ENCODE data around the gene CWC27. TPM values are rescaled to one million over a fixed set of nuclear protein-coding genes. Genes with fewer than 3 reads are reported as not detected.

The CWC27 gene
- total RNA-seq, 2 experiments from 2014 or later, result 33.6 to 39.7 TPM

DNA sequence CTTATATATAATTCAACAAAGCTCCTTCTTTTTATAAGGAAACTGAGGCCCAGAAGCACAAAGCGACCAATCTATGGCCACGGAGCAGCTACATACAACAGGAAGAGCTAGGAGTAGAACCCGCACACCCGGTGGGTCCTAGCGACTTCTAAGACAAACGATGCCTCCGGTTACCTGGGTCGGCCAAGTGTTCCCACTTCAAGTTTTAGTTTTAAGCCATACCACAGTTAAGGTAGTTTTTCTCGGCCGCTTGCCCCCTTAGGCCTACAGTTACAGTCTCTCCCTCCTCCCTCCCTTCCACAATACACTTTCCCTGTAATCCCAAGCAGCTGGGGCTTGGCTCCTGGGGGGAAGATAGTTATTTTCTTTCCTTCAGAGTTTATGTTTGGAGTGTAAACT, 772 bp upstream of the CWC27 start:
- Mint-ChIP-seq H3K4me3 (peak overlapping the region; percentile 97), H3K27me3 (no peaks in the 10 kb centered on the region), H3K4me1 (peaks cover 34% of the 10 kb centered on the region), H3K36me3 (peaks cover 10% of the 10 kb centered on the region), H3K27ac (peak overlapping the region; percentile 96), H3K9me3 (no peaks in the 10 kb centered on the region)
- no peak for DNase-seq

DNA sequence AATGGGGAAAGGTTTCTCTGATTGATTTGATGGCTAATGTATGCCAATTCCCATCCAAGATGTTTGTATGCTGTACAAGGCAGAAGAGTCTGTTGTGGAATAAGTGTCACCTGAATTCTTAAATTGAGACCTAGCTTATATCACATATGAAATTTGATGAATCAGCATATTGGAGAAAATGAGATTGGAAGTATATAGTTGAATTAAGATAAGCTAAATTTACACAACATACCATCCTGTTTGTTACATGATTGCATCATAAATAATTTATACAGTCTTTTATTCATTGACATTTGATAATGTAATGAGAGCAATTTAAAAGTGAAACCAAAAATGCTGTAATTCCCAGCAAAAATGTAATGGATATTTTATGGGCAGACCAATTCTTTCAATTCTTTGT, 1.1 kb downstream of the CWC27 start:
- no peak for DNase-seq
- Mint-ChIP-seq H3K9me3 (no peaks in the 10 kb centered on the region), H3K4me1 (peaks cover 36% of the 10 kb centered on the region), H3K36me3 (peaks cover 8% of the 10 kb centered on the region), H3K4me3 (peak overlapping the region; percentile 97), H3K27me3 (no peaks in the 10 kb centered on the region), H3K27ac (no peak overlapping the region)

DNA sequence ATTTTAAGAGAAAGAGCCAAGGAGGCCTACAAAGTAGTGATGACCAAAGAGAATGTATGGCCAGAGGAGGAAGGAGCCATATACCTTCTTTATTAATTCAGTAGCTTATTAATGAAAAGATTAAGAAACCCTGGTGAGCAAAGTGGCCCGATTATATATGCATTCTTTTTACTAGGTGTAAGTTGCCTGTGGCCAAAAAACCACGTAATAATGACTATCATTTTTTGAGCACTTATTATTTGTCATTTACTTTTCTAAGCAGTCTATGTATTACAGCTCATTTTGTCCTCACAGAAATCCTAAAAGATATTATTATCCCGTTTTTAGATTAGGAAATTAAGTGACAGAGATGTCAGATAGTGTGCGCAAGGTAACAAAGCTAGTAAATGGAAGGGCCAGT, 3.0 kb downstream of the CWC27 start:
- H3K4me3 Mint-ChIP-seq, result no peak overlapping the region
- peaks cover 8% of the 10 kb centered on the region for H3K36me3 Mint-ChIP-seq
- peaks cover 24% of the 10 kb centered on the region for H3K4me1 Mint-ChIP-seq
- no peak for DNase-seq
- H3K9me3 Mint-ChIP-seq, result no peaks in the 10 kb centered on the region
- no peak overlapping the region for H3K27ac Mint-ChIP-seq
- no peaks in the 10 kb centered on the region for H3K27me3 Mint-ChIP-seq

DNA sequence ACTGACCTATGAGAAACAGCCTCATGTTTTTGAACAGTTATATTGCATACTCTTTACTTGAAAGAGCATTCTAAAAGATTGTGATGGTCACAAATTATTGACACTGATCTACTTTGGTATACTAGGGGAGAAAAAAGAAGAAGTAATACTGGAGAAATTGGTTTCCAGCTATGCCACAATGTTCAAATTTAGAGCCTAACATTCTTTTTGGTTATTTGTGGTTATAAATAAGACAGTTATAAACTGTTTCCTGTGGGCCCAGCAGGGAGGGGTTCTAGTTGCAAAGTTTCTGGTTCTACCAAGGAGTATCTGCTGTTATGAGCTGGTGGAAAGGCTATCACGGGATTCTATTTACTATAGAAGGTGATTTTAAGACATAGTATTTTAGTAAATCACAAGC, 4.8 kb downstream of the CWC27 start:
- Mint-ChIP-seq H3K4me1 (peaks cover 20% of the 10 kb centered on the region), H3K4me3 (no peak overlapping the region), H3K27ac (no peak overlapping the region), H3K36me3 (peaks cover 5% of the 10 kb centered on the region), H3K9me3 (no peaks in the 10 kb centered on the region), H3K27me3 (no peaks in the 10 kb centered on the region)
- no peak for DNase-seq

DNA sequence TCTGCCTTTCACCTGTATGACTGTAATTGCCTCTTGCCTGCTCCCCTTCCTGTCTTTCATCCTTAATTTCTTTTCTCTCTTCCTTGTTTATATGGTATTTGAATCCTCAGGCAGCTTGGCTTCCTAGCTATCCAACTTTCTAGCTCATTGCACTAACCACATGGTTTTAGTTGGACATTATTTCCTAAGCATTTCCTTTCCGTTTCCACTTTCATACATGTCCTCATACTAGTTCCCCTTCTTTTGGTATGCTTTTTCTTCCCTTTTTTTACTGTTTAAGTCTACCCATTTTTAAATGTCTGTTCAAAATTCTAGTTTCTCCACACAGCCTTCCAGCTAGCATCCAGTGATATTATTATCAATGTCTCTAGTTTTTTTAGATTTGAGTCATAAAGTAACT, 6.6 kb downstream of the CWC27 start:
- Mint-ChIP-seq H3K4me1 (peaks cover 12% of the 10 kb centered on the region), H3K9me3 (no peaks in the 10 kb centered on the region), H3K4me3 (no peak overlapping the region), H3K36me3 (peaks cover 11% of the 10 kb centered on the region), H3K27ac (no peak overlapping the region), H3K27me3 (no peaks in the 10 kb centered on the region)
- no peak for DNase-seq

DNA sequence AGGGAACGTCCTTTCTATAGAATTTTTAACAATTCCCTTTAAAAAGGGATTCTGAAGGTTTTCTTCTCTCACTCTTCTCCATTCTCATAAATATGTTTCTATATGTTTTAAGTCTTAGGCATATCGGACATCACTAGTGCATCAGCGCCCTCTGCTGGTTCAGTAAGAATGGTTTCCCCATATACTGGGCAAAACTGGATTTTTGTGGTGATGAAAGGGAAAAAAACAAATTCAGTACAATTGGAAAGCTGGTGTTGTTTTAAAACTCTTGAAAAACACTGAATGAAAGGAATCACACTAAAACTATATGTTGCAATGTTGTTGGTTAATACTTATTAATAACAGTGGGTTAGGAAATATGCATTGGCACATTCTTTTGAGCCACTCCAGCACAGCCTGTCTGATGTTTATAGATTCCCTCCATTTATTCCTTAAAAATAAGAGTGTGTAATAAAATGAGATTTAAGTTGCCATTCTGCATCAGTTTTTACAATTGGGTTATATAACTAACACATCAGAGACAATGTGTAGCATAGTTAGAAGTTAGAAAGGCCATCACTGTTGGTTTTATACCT, 15.8 kb downstream of the CWC27 start:
- Mint-ChIP-seq H3K27ac (no peak overlapping the region), H3K9me3 (no peaks in the 10 kb centered on the region), H3K27me3 (no peaks in the 10 kb centered on the region), H3K4me1 (peaks cover 3% of the 10 kb centered on the region), H3K4me3 (no peak overlapping the region), H3K36me3 (peaks cover 11% of the 10 kb centered on the region)
- DNase-seq, result peak; percentile 56

DNA sequence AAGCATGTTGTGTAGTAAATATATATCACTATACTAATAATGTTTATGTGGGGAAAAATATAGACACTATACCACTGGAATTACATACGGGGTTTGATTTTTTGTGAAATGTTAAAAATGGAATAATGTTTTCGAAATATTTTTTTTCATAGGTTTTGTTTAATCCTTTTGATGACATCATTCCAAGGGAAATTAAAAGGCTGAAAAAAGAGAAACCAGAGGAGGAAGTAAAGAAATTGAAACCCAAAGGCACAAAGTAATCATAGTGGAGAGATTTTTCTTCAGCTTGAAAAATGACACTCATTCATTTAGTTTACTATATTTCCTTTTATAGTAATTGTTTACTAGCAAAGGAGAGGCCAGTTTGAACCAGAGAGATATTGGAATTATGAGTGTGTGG, 17.6 kb downstream of the CWC27 start:
- Mint-ChIP-seq H3K27me3 (no peaks in the 10 kb centered on the region), H3K4me1 (peaks cover 10% of the 10 kb centered on the region), H3K9me3 (no peaks in the 10 kb centered on the region), H3K27ac (no peak overlapping the region), H3K36me3 (peaks cover 10% of the 10 kb centered on the region), H3K4me3 (no peak overlapping the region)
- DNase-seq, result no peak

DNA sequence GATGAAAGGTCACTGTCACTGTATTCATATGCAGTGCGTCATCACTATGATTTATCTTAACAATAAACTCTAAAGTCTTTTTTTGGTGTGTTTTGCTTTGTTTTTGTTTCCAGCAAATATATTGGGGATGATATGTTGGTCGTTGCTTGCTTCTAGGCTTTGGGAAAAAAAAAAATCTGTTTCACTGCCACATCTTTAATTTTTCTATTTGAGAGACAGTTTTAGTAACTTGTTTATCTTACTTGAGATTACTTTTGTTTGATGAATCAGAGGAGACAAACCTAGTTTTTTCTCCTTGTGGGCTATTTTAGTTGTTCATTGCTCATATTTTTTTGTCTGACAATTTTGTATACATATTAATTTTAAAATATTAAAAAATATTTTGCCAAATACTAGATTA, 19.4 kb downstream of the CWC27 start:
- no peak for DNase-seq
- Mint-ChIP-seq H3K27ac (no peak overlapping the region), H3K4me3 (no peak overlapping the region), H3K27me3 (no peaks in the 10 kb centered on the region), H3K9me3 (no peaks in the 10 kb centered on the region), H3K4me1 (peaks cover 10% of the 10 kb centered on the region), H3K36me3 (peaks cover 10% of the 10 kb centered on the region)

DNA sequence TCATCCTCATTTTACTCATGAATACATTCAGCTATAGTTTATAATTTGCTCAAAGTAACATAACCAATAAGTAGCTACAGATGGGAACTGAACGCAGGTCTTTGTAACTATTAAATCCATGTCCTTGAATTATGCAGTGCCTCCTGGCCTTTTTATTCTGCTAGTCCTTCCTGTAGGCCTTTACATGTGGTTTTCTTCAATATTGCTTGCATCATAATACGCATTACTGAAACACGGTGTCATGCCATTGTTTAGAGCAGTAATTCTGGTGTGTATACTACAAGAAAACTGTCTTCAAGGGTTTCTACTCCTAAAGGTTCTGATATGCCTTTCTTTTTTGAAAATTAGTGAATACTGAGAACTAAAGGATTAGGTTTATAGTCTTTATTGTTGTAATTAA, 20.7 kb downstream of the CWC27 start:
- no peaks in the 10 kb centered on the region for H3K9me3 Mint-ChIP-seq
- H3K4me3 Mint-ChIP-seq, result no peak overlapping the region

DNA sequence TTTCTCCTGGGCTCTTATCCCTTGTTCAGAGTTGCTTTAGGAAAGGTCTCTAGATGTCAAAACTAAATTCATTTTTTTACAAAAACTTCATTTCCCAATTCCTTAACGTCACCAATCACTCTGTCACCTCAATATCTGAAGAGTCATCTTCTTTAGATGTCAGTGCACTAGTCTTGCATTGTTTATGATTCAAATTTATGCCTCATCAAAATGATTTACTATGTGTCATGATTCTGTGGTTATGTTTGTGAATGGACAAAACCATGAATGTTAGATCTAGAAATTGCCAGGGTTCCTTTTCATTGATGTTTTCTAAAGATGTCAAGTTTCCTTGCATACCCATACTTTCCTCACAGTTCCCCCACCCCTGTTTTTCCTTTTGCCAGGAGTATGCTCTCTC, 21.5 kb downstream of the CWC27 start:
- H3K4me3 Mint-ChIP-seq, result no peak overlapping the region
- no peak for DNase-seq
- peaks cover 10% of the 10 kb centered on the region for H3K4me1 Mint-ChIP-seq
- no peaks in the 10 kb centered on the region for H3K27me3 Mint-ChIP-seq
- H3K27ac Mint-ChIP-seq, result no peak overlapping the region
- no peaks in the 10 kb centered on the region for H3K9me3 Mint-ChIP-seq
- H3K36me3 Mint-ChIP-seq, result peaks cover 10% of the 10 kb centered on the region

More for the DNA sequence above, 20.7 kb downstream of the CWC27 start:
- Mint-ChIP-seq H3K4me1 (peaks cover 10% of the 10 kb centered on the region), H3K36me3 (peaks cover 10% of the 10 kb centered on the region), H3K27me3 (no peaks in the 10 kb centered on the region), H3K27ac (no peak overlapping the region)
- DNase-seq, result no peak

DNA sequence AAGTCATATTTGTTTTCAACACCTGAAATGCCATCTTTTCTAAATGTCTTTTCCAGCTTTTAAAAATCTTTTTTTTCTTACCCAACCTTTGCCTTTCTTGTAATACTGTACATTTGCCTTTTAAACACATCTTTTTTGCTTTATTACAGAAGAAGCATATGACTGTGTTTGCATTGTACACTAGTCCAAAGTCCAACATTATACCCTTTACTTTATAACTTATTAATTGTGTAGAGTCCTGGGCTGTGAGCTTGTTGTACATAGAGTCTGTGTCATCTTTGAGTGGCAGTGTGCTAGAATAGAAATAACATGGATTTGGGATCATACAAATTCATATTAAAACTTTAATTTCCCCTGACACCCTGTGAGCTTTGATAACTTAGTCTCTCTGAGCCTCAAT, 23.7 kb downstream of the CWC27 start:
- Mint-ChIP-seq H3K27ac (no peak overlapping the region), H3K4me1 (peaks cover 10% of the 10 kb centered on the region), H3K4me3 (no peak overlapping the region), H3K36me3 (peaks cover 6% of the 10 kb centered on the region), H3K9me3 (no peaks in the 10 kb centered on the region), H3K27me3 (no peaks in the 10 kb centered on the region)
- DNase-seq, result no peak

DNA sequence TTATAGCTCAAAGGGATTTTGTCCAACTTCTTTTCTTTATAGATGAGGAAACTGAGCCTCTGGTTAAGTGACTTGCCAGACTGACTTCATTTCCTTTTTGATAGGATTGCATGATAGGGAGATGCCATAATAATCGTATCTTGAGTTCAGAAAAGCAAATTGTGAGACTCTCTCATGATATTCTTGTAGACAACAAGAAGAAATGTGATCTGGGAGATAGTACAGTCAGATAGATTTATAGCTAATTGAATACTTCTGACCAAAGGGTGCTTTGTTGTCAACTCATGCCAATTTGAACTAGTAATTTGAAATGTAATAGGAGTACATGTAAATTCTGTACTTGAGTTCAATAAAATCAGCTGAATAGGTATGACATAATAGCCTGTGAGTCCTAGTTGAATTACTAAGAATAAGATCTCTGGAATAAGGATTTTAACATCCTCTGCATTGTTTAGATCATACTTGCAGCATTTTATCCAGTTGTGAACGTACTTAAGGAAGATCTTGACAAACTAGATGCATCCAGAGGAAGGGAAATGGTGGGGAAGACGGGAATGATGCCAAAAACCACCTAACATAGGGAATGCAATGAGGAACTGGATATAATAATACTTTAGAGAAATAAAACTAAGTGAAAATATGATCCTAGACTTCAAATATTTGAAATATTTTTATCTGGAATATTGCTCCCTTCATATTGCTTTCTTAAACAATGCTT, 25.5 kb downstream of the CWC27 start:
- Mint-ChIP-seq H3K36me3 (peaks cover 6% of the 10 kb centered on the region), H3K27ac (no peak overlapping the region), H3K9me3 (no peaks in the 10 kb centered on the region), H3K4me3 (no peak overlapping the region), H3K4me1 (peaks cover 7% of the 10 kb centered on the region), H3K27me3 (no peaks in the 10 kb centered on the region)
- DNase-seq, result no peak

DNA sequence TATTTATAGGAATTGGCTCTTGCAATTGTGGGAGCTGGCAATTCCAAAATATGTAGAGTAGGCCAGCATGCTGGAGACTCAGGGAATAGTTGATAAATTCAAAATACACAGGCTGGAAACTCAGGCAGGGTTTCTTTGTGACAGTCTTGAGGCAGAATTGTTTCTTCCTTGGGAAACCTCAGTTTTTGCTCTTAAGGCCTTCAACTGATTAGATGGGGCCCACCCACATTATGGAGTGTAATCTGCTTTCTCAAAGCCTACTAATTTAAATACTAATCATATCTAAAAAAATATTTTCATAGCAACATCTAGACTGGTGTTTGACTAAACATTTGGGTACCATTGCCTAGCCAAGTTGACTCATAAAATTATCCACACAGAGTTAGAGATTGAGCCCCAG, 27.6 kb downstream of the CWC27 start:
- Mint-ChIP-seq H3K27ac (no peak overlapping the region), H3K4me1 (no peaks in the 10 kb centered on the region), H3K9me3 (no peaks in the 10 kb centered on the region), H3K27me3 (no peaks in the 10 kb centered on the region), H3K4me3 (no peak overlapping the region), H3K36me3 (peaks cover 2% of the 10 kb centered on the region)
- no peak for DNase-seq

DNA sequence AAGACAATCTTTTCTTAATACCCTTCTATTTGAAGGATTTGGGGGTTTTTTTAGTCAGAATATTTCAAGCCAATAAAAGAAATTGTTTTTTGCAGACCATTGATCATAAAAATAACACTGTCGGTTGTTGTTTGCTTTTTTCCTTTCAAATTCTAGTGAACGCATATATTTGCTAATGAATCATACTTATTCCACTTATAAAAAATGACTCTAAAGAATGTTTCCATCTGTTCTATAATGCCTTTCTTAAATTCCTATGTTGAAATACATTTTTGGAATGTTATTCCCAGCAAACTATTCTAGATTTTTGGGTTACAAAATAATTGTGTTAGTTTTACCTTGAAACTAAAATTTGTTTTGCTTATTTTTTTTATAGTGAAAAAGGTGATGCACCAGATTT, 32.2 kb downstream of the CWC27 start:
- H3K4me1 Mint-ChIP-seq, result no peaks in the 10 kb centered on the region
- H3K9me3 Mint-ChIP-seq, result no peaks in the 10 kb centered on the region
- no peak overlapping the region for H3K27ac Mint-ChIP-seq
- no peak for DNase-seq
- peaks cover 2% of the 10 kb centered on the region for H3K36me3 Mint-ChIP-seq
- H3K27me3 Mint-ChIP-seq, result no peaks in the 10 kb centered on the region
- H3K4me3 Mint-ChIP-seq, result no peak overlapping the region

DNA sequence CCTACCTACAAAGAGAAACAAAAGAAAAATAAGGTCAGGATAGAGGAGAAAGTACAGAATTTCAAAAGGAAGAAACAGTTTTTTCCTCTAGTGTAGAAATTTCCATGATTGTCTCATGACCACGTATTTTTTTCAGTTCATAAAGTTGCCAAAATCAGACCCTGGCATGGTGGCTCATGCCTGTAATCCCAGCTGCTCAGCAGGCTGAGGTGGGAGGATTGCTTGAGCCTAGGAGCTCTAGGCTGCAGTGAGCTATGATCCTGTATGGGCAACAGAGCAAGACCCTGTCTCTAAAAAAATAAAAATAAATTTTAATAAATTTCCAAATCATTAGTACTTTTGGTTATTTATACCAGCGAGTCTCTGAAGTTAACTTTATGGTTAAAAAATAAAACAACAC, 37.8 kb downstream of the CWC27 start:
- no peak overlapping the region for H3K4me3 Mint-ChIP-seq
- no peaks in the 10 kb centered on the region for H3K4me1 Mint-ChIP-seq
- no peaks in the 10 kb centered on the region for H3K27me3 Mint-ChIP-seq
- no peaks in the 10 kb centered on the region for H3K9me3 Mint-ChIP-seq
- H3K27ac Mint-ChIP-seq, result no peak overlapping the region
- H3K36me3 Mint-ChIP-seq, result peaks cover 6% of the 10 kb centered on the region
- DNase-seq, result no peak

DNA sequence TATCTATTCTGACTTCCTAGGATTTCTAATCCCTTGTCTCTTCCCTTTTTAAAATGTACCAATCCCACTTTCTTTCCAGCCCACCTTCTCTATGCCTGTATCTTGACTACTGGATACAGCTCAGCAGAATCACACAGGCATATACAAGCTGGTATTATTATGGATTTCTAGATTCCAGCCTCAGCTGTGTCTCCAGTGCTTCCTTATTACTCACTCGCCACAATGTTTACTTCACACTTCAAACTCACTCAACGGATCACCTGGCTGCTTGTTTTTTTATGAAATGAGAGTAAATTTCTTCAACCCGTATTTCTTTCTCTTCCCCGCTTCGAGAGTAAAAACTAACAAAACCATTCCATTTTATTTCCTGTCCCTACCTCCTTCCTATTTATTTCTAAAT, 38.8 kb downstream of the CWC27 start:
- DNase-seq, result no peak
- H3K4me1 Mint-ChIP-seq, result no peaks in the 10 kb centered on the region
- H3K9me3 Mint-ChIP-seq, result no peaks in the 10 kb centered on the region
- no peak overlapping the region for H3K27ac Mint-ChIP-seq
- peaks cover 6% of the 10 kb centered on the region for H3K36me3 Mint-ChIP-seq
- H3K4me3 Mint-ChIP-seq, result no peak overlapping the region
- no peaks in the 10 kb centered on the region for H3K27me3 Mint-ChIP-seq

Data from activated naive CD8-positive, alpha-beta T cell treated with anti-CD3 and anti-CD28 coated beads for 36 hours (primary cell).